Type B pancreatic cell (in vitro differentiated cells): Measurements from ENCODE around the gene IER3. TPM values are rescaled to one million over a fixed set of nuclear protein-coding genes. Genes with fewer than 3 reads are reported as not detected.

Experiments used
- DNase-seq: peaks from one replicate; pipeline ENCODE4 v3.0.0; 2021; ENCODE audit warnings: mixed read lengths; ENCODE audit not compliant: unreplicated experiment; ENCODE audit errors: extremely low spot score
- H3K27ac Mint-ChIP-seq: 2 replicates; pipeline ENCODE4 v1.8.0; 2021; ENCODE audit warnings: mild to moderate bottlenecking, mixed read lengths
- H3K27me3 Mint-ChIP-seq: 2 replicates; pipeline ENCODE4 v1.8.0; 2021; ENCODE audit warnings: mixed read lengths
- H3K36me3 Mint-ChIP-seq: 2 replicates; pipeline ENCODE4 v1.8.0; 2021; ENCODE audit warnings: mixed read lengths
- H3K4me1 Mint-ChIP-seq: one replicate; pipeline ENCODE4 v1.8.0; 2021; ENCODE audit warnings: mixed read lengths; ENCODE audit not compliant: unreplicated experiment
- H3K4me3 Mint-ChIP-seq: 2 replicates; pipeline ENCODE4 v1.8.0; 2021; ENCODE audit warnings: mild to moderate bottlenecking, mixed read lengths
- H3K9me3 Mint-ChIP-seq: 2 replicates; pipeline ENCODE4 v1.8.0; 2021; ENCODE audit warnings: mixed read lengths
- CTCF ChIP-seq: fragments of 200-600 bp; sonication (generic); conservative IDR thresholded peaks from 2 replicates; pipeline ENCODE4 v1.5.0; 2021; ENCODE audit warnings: antibody characterized with exemption, mild to moderate bottlenecking
- total RNA-seq: library from RNA; stranded (reverse); gene quantifications from 2 replicates; pipeline ENCODE4 v1.2.1, GENCODE V29; 2021; ENCODE audit warnings: low replicate concordance

Gene IER3
- total RNA-seq, 1 donor from 2014 or later: 24.3 TPM

- Mint-ChIP-seq H3K4me1 (peaks cover 33% of the 10 kb centered on the region), H3K36me3 (peaks cover 31% of the 10 kb centered on the region), H3K27ac (peak overlapping the region; percentile 94), H3K4me3 (peak overlapping the region; percentile 99), H3K9me3 (no peaks in the 10 kb centered on the region), H3K27me3 (no peaks in the 10 kb centered on the region)
- no peak for TF ChIP-seq CTCF
- DNase-seq: no peak
Measured at GRCh38 chr6:30741063-30741779, 3.1 kb downstream of the IER3 start.

GRCh38 chr6:30740540-30740870 is 3.8 kb downstream of the IER3 start:
- no peak for DNase-seq
- no peaks in the 10 kb centered on the region for H3K9me3 Mint-ChIP-seq
- peaks cover 35% of the 10 kb centered on the region for H3K36me3 Mint-ChIP-seq
- peaks cover 32% of the 10 kb centered on the region for H3K4me1 Mint-ChIP-seq
- peak overlapping the region; percentile 46 for H3K4me3 Mint-ChIP-seq
- H3K27ac Mint-ChIP-seq: peak overlapping the region; percentile 37
- no peaks in the 10 kb centered on the region for H3K27me3 Mint-ChIP-seq
- TF ChIP-seq CTCF: no peak

- Mint-ChIP-seq H3K4me3 (no peak overlapping the region), H3K27ac (no peak overlapping the region)
Measured at GRCh38 chr6:30738532-30738931, 5.8 kb downstream of the IER3 start.

GRCh38 chr6:30735668-30736314 is 8.6 kb downstream of the IER3 start:
- Mint-ChIP-seq H3K27ac (no peak overlapping the region), H3K36me3 (peaks cover 32% of the 10 kb centered on the region), H3K27me3 (no peaks in the 10 kb centered on the region), H3K4me3 (no peak overlapping the region), H3K4me1 (peaks cover 9% of the 10 kb centered on the region), H3K9me3 (no peaks in the 10 kb centered on the region)
- TF ChIP-seq CTCF: no peak
- no peak for DNase-seq

More at GRCh38 chr6:30738532-30738931, 5.8 kb downstream of the IER3 start:
- no peak for DNase-seq
- TF ChIP-seq CTCF: no peak
- Mint-ChIP-seq H3K9me3 (no peaks in the 10 kb centered on the region), H3K4me1 (peaks cover 26% of the 10 kb centered on the region), H3K36me3 (peaks cover 39% of the 10 kb centered on the region), H3K27me3 (no peaks in the 10 kb centered on the region)

GRCh38 chr6:30732237-30732943 is 12.0 kb downstream of the IER3 start:
- no peak for TF ChIP-seq CTCF
- H3K4me3 Mint-ChIP-seq: no peak overlapping the region
- H3K36me3 Mint-ChIP-seq: peaks cover 19% of the 10 kb centered on the region
- no peaks in the 10 kb centered on the region for H3K9me3 Mint-ChIP-seq
- no peaks in the 10 kb centered on the region for H3K27me3 Mint-ChIP-seq
- no peak for DNase-seq
- peaks cover 7% of the 10 kb centered on the region for H3K4me1 Mint-ChIP-seq
- no peak overlapping the region for H3K27ac Mint-ChIP-seq
